Testis (tissue), 2 donors: ENCODE results near the gene RGS12.

Source experiments
- POLR2A ChIP-seq: fragments of 450-650 bp; IDR thresholded peaks from one replicate; pipeline ENCODE4 v1.6.1; 2017; ENCODE audit warnings: antibody characterized with exemption, mild to moderate bottlenecking, moderate library complexity
- TF ChIP-seq, protein P1 (sequence below), 3 experiments: fragments of 450-650 bp in 2 of 3; fragments of 200-600 bp in 1 of 3; sonication (generic) in 1 of 3; IDR thresholded peaks; one replicate each; pipeline ENCODE4 v1.5.1; 2016 to 2019; ENCODE audit warnings: antibody characterized with exemption in 3 of 3, mild to moderate bottlenecking in 2 of 3, moderate library complexity in 1 of 3

DNA sequence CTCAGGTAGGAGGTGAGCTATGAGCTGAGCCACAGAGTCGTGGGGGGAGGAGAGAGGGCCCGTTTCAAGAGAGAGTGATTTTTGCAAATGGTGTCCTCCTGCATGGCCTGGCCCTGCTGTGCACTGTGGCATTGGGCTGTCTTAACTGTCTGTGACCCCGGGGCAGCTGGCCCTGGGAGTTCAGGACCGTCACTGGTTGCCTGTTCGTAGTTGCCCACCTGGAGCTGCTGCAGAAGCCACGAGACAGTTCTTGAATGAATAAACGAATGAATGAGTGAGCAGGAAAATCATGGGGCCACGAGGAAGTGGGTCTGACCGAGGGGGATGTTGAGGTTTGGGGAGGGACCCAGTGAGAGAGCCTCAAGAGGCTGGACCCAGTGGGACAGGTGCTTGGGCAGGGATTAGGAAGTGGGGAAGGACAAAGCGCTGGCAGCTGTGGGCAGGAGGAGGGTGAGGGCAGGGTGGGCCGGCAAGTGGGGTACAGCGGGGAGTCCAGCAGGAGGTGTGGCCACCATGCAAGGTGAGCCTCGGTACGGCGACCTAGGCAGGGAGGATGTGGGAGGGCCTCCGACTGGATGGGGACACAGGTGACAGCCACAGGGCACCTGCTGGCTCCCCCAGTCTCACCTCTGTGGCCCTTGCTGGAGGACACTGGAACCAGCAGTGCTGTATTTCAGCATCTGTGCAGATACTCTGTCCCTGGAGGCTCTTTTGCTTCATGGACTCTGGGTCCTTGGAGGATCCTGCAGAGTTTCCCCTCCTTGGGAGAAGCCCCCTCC, 10.2 kb downstream of the RGS12 start:
- TF ChIP-seq, protein P1, sequence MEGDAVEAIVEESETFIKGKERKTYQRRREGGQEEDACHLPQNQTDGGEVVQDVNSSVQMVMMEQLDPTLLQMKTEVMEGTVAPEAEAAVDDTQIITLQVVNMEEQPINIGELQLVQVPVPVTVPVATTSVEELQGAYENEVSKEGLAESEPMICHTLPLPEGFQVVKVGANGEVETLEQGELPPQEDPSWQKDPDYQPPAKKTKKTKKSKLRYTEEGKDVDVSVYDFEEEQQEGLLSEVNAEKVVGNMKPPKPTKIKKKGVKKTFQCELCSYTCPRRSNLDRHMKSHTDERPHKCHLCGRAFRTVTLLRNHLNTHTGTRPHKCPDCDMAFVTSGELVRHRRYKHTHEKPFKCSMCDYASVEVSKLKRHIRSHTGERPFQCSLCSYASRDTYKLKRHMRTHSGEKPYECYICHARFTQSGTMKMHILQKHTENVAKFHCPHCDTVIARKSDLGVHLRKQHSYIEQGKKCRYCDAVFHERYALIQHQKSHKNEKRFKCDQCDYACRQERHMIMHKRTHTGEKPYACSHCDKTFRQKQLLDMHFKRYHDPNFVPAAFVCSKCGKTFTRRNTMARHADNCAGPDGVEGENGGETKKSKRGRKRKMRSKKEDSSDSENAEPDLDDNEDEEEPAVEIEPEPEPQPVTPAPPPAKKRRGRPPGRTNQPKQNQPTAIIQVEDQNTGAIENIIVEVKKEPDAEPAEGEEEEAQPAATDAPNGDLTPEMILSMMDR (IDR thresholded peaks at IDR 0.05): no peak
- TF ChIP-seq POLR2A: no peak
